ENCODE results near the gene PMF1. TPM values are rescaled to one million over a fixed set of nuclear protein-coding genes. Genes with fewer than 3 reads are reported as not detected.
A peak's percentile ranks its signal among the peaks of the same experiment; 100 is the strongest.
"Not testable (repeated sequence)": the region's sequence is repeated elsewhere in the genome, so short reads cannot be mapped to it uniquely, and the experiment has no call there.

The PMF1 gene
- polyA plus RNA-seq (ENCODE audit: insufficient read length in 10 of 10): 10 to 100 TPM; 33.6 to 46.0 (median 41.2) TPM
- long read RNA-seq, donor 1, transcript PMF1-202 (5 exons, 1,068 nt): major isoform, 20 of 22 reads
- long read RNA-seq, donor 1, partial matches to known transcripts: 0 of 22 reads
- long read RNA-seq, donor 1, other reads (novel, unspliced or antisense): 0 of 22 reads
- long read RNA-seq, donor 2, transcript PMF1-202 (5 exons, 1,068 nt): major isoform, 8 of 29 reads
- long read RNA-seq, donor 2, partial matches to known transcripts: 20 of 29 reads
- long read RNA-seq, donor 2, other reads (novel, unspliced or antisense): 0 of 29 reads
- long read RNA-seq, donor 3: 0 reads
- long read RNA-seq, donor 4, transcript PMF1-202 (5 exons, 1,068 nt): major isoform, 16 of 18 reads
- long read RNA-seq, donor 4, partial matches to known transcripts: 0 of 18 reads
- long read RNA-seq, donor 4, other reads (novel, unspliced or antisense): 0 of 18 reads
- long read RNA-seq, donor 5, transcript PMF1-202 (5 exons, 1,068 nt): major isoform, 29 of 49 reads
- long read RNA-seq, donor 5, partial matches to known transcripts: 19 of 49 reads
- long read RNA-seq, donor 5, other reads (novel, unspliced or antisense): 0 of 49 reads
- long read RNA-seq, donor 6, transcript PMF1-202 (5 exons, 1,068 nt): major isoform, 19 of 21 reads
- long read RNA-seq, donor 6, partial matches to known transcripts: 0 of 21 reads
- long read RNA-seq, donor 6, other reads (novel, unspliced or antisense): 0 of 21 reads
- long read RNA-seq, donor 7, transcript PMF1-202 (5 exons, 1,068 nt): major isoform, 22 of 23 reads
- long read RNA-seq, donor 7, partial matches to known transcripts: 0 of 23 reads
- long read RNA-seq, donor 7, other reads (novel, unspliced or antisense): 0 of 23 reads
- long read RNA-seq, donor 8, transcript PMF1-202 (5 exons, 1,068 nt): major isoform, 12 of 31 reads
- long read RNA-seq, donor 8, partial matches to known transcripts: 18 of 31 reads
- long read RNA-seq, donor 8, other reads (novel, unspliced or antisense): 0 of 31 reads
- long read RNA-seq, donor 9, partial matches to known transcripts: 0 of 2 reads
- long read RNA-seq, donor 9, other reads (novel, unspliced or antisense): 0 of 2 reads

GRCh38 chr1:156212833-156213643, at the start of gene PMF1:
PMF1 (plus strand) TSS chr1:156213007; CDS start chr1:156213016, 9 bp downstream.
- DNase-seq: peak; percentile 96 to 99 (median 97)

GRCh38 chr1:156163712-156164111, 49.1 kb upstream of the PMF1 start:
- DNase-seq: no peak

GRCh38 chr1:156164125-156164831, 48.5 kb upstream of the PMF1 start:
- no peak for DNase-seq

GRCh38 chr1:156165083-156165482, 47.7 kb upstream of the PMF1 start:
- DNase-seq: no peak

GRCh38 chr1:156167536-156167935, 45.3 kb upstream of the PMF1 start:
- no peak for DNase-seq

- no peak for DNase-seq
These were observed 39.9 kb upstream of the PMF1 start for GRCh38 chr1:156172696-156173470.

GRCh38 chr1:156176610-156177210, 36.1 kb upstream of the PMF1 start:
- no peak for DNase-seq

- DNase-seq: no peak
These were observed 34.7 kb upstream of the PMF1 start for GRCh38 chr1:156177919-156178654.

- DNase-seq: no peak
These were observed 32.3 kb upstream of the PMF1 start for GRCh38 chr1:156180471-156180870.

GRCh38 chr1:156181391-156181924, 31.3 kb upstream of the PMF1 start:
- not testable (repeated sequence) for DNase-seq

GRCh38 chr1:156182010-156182779, 30.6 kb upstream of the PMF1 start:
- DNase-seq: not testable (repeated sequence)

GRCh38 chr1:156186347-156187177, 26.2 kb upstream of the PMF1 start:
- DNase-seq: not testable (repeated sequence)

GRCh38 chr1:156190265-156190664, 22.5 kb upstream of the PMF1 start:
- not testable (repeated sequence) for DNase-seq

GRCh38 chr1:156191292-156191964, 21.4 kb upstream of the PMF1 start:
- DNase-seq: no peak

- no peak for DNase-seq
These were observed 19.7 kb upstream of the PMF1 start for GRCh38 chr1:156193208-156193487.

All from muscle of back (tissue), 13 donors.